Keratinocyte (primary cell): ENCODE results near the gene H19.

Source experiments
- EZH2 ChIP-seq: IDR thresholded peaks from one replicate; pipeline ENCODE4 v1.6.1; 2012; ENCODE audit warnings: inconsistent platforms, mild to moderate bottlenecking, low read length, moderate library complexity
- TF ChIP-seq, protein P1 (sequence below), 3 experiments: IDR thresholded peaks in 1 of 3; conservative IDR thresholded peaks in 1 of 3; optimal IDR thresholded peaks in 1 of 3; 2 replicates in 2 of 3; 3 replicates in 1 of 3; pipeline versions ENCODE3 to v1.5.1; 2011; ENCODE audit warnings: low read length in 3 of 3, mild to moderate bottlenecking in 3 of 3, moderate library complexity in 2 of 3, control low read depth in 1 of 3, inconsistent platforms in 1 of 3; ENCODE audit not compliant: insufficient read depth in 2 of 3; ENCODE audit errors: extremely low read depth in 1 of 3

GRCh38 chr11:1959786-1960185 is 37.9 kb downstream of the H19 start:
- TF ChIP-seq, protein P1, sequence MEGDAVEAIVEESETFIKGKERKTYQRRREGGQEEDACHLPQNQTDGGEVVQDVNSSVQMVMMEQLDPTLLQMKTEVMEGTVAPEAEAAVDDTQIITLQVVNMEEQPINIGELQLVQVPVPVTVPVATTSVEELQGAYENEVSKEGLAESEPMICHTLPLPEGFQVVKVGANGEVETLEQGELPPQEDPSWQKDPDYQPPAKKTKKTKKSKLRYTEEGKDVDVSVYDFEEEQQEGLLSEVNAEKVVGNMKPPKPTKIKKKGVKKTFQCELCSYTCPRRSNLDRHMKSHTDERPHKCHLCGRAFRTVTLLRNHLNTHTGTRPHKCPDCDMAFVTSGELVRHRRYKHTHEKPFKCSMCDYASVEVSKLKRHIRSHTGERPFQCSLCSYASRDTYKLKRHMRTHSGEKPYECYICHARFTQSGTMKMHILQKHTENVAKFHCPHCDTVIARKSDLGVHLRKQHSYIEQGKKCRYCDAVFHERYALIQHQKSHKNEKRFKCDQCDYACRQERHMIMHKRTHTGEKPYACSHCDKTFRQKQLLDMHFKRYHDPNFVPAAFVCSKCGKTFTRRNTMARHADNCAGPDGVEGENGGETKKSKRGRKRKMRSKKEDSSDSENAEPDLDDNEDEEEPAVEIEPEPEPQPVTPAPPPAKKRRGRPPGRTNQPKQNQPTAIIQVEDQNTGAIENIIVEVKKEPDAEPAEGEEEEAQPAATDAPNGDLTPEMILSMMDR (optimal IDR thresholded peaks at IDR 0.05 in 1 of 3, IDR thresholded peaks at IDR 0.05 in 1 of 3, conservative IDR thresholded peaks at IDR 0.05 in 1 of 3; ENCODE audit: extremely low read depth in 1 of 3, insufficient read depth in 2 of 3, low read length in 3 of 3), result no peak
- no peak for TF ChIP-seq EZH2
